Measurements from ENCODE around the gene E2F4.

GRCh38 chr16:67180166-67180565 is 11.8 kb upstream of the E2F4 start:
- no peak for TF ChIP-seq SUZ12 (IDR thresholded peaks at IDR 0.05)
- TF ChIP-seq BHLHE40 (IDR thresholded peaks at IDR 0.05; ENCODE audit: borderline replicate concordance): no peak
- no peak for TF ChIP-seq SP1 (IDR thresholded peaks at IDR 0.05)
- TF ChIP-seq LEF1 (IDR thresholded peaks at IDR 0.05; ENCODE audit: borderline replicate concordance): no peak
- no peak for TF ChIP-seq NFRKB (IDR thresholded peaks at IDR 0.05)
- TF ChIP-seq ZNF384 (IDR thresholded peaks at IDR 0.05): no peak
- no peak for TF ChIP-seq FOXM1 (IDR thresholded peaks at IDR 0.05; ENCODE audit: borderline replicate concordance)
- no peak for TF ChIP-seq CTBP1 (IDR thresholded peaks at IDR 0.05; ENCODE audit: borderline replicate concordance)
- no peak for TF ChIP-seq FOXK2 (IDR thresholded peaks at IDR 0.05)
- TF ChIP-seq L3MBTL2 (conservative IDR thresholded peaks at IDR 0.05): no peak
- TF ChIP-seq PKNOX1 (IDR thresholded peaks at IDR 0.05): no peak
- TF ChIP-seq TARDBP (IDR thresholded peaks at IDR 0.05): no peak
- TF ChIP-seq FOXA1 (IDR thresholded peaks at IDR 0.05): no peak

Measured in HEK293T (cell line).